HL-60 (cell line): ENCODE measurements around the gene PRM3.

ENCODE experiments used
- DNase-seq, 2 experiments: peaks; one replicate each; pipeline ENCODE4 v3.0.0-alpha.2; 2010 to 2020; ENCODE audit warnings: low read depth in 1 of 2, low spot score in 1 of 2
- H3K27ac ChIP-seq: fragments of 250-450 bp; sonication (Bioruptor Pico); replicated peaks from 2 replicates; pipeline ENCODE4 v1.5.1; 2020; ENCODE audit warnings: mild to moderate bottlenecking, moderate library complexity
- H3K27me3 ChIP-seq: fragments of 250-450 bp; sonication (Bioruptor Pico); 2 replicates; pipeline ENCODE4 v1.5.1; 2021; ENCODE audit warnings: mild to moderate bottlenecking, moderate library complexity; ENCODE audit not compliant: insufficient read depth, poor library complexity, severe bottlenecking
- H3K4me3 ChIP-seq: replicated peaks from 2 replicates; pipeline ENCODE4 v1.5.1; 2011; ENCODE audit warnings: mild to moderate bottlenecking, control low read depth, low read length; ENCODE audit not compliant: insufficient read depth
- CTCF ChIP-seq: IDR thresholded peaks from one replicate; pipeline ENCODE4 v1.5.1; 2011; ENCODE audit warnings: low read length, control low read depth, inconsistent platforms; ENCODE audit not compliant: insufficient read depth
- GABPA ChIP-seq: IDR thresholded peaks from 2 replicates; pipeline ENCODE4 v1.6.1; 2012; ENCODE audit warnings: low read depth
- POLR2AphosphoS5 ChIP-seq: IDR thresholded peaks from 2 replicates; pipeline ENCODE4 v1.6.1; 2012; ENCODE audit warnings: low read depth
- REST ChIP-seq: IDR thresholded peaks from 2 replicates; pipeline ENCODE4 v1.6.1; 2012; ENCODE audit warnings: low read depth; ENCODE audit not compliant: insufficient replicate concordance
- SPI1 ChIP-seq: IDR thresholded peaks from 2 replicates; pipeline ENCODE4 v1.6.1; 2012; ENCODE audit warnings: low read depth, mild to moderate bottlenecking, borderline replicate concordance

The PRM3 gene

GRCh38 chr16:11283820-11284248 is 10.4 kb upstream of the PRM3 start:
- TF ChIP-seq REST = peak; percentile 74
- no peak for TF ChIP-seq GABPA
- Histone ChIP-seq H3K4me3 (no peak overlapping the region), H3K27ac (no peak overlapping the region), H3K27me3 (no peaks in the 10 kb centered on the region)
- peak in 1 of 2 experiments; percentile 15 for DNase-seq

GRCh38 chr16:11280616-11281522 is 7.4 kb upstream of the PRM3 start, which contains the start of gene PRM1:
PRM1 (minus strand) TSS chr16:11281330; CDS start chr16:11281238, 92 bp downstream.
- DNase-seq = no peak

GRCh38 chr16:11278681-11279628 is 5.5 kb upstream of the PRM3 start:
- no peak for DNase-seq
- Histone ChIP-seq H3K27ac (peak overlapping the region; percentile 43), H3K4me3 (no peak overlapping the region), H3K27me3 (no peaks in the 10 kb centered on the region)
- TF ChIP-seq REST (no peak), SPI1 (peak; percentile 93), GABPA (no peak)

More at GRCh38 chr16:11280616-11281522, 7.4 kb upstream of the PRM3 start, which contains the start of gene PRM1:
- Histone ChIP-seq H3K27me3 (no peaks in the 10 kb centered on the region), H3K4me3 (no peak within 1 kb of the TSS), H3K27ac (no peak within 1 kb of the TSS)
- TF ChIP-seq REST (no peak), POLR2AphosphoS5 (no peak)

GRCh38 chr16:11277607-11278337 is 4.3 kb upstream of the PRM3 start:
- TF ChIP-seq SPI1 (no peak), CTCF (no peak), POLR2AphosphoS5 (no peak)
- no peak for DNase-seq

More at GRCh38 chr16:11277607-11278337, 4.3 kb upstream of the PRM3 start:
- no peak overlapping the region for H3K27ac ChIP-seq
- H3K4me3 ChIP-seq = no peak overlapping the region
- H3K27me3 ChIP-seq = no peaks in the 10 kb centered on the region
